GM19025 (cell line): ENCODE measurements around the gene SLFN12L.
A peak's percentile ranks its signal among the peaks of the same experiment; 100 is the strongest.

Experiments
- ATAC-seq: cut with Tn5 transposase; IDR thresholded peaks from one replicate; pipeline ENCODE4 v1.9.1; 2021; ENCODE audit warnings: mild to moderate bottlenecking, low read depth, moderate library complexity; ENCODE audit not compliant: unreplicated experiment

The SLFN12L gene

GRCh38 chr17:35438433-35438832 lies 99.0 kb downstream of the SLFN12L start:
- no peak for ATAC-seq

DNA sequence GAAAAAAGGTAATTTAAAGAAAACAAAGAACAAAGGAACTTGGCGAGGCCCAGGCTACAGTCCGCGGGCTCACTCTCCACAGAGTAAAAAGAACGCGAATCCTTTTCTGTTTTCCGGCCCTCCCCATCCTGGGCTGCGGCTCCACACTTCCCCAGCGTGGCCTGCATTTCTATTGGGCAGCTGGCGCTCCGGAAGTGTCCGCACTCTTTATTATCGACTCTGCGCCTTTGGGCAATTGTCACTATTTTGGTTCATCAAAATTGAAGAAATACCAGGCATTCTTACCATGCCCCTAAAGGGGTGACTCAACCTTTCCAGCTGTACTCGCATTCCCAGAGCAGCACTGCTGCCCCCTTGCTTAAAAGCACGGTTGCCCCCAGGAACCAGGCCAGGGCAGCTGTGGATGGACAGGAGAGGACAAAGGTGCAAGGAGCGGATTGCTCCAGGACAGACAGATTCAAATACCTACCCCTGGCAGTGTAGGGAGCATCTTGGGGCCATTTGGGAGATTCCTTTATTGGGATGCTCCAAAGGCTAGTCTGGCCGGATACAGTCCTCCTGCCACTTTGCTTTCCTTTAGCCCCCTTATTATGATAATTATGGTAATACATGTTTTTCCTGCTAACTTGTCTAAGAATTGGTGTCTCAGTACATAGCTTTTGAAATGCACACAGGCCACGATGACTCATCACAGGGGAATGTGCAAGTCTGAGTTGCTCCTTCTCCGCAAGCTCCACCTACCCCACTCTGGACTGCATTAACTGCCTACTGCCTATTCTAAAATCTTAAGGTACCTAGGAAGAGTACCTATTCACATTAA lies 104.2 kb downstream of the SLFN12L start:
- no peak for ATAC-seq

DNA sequence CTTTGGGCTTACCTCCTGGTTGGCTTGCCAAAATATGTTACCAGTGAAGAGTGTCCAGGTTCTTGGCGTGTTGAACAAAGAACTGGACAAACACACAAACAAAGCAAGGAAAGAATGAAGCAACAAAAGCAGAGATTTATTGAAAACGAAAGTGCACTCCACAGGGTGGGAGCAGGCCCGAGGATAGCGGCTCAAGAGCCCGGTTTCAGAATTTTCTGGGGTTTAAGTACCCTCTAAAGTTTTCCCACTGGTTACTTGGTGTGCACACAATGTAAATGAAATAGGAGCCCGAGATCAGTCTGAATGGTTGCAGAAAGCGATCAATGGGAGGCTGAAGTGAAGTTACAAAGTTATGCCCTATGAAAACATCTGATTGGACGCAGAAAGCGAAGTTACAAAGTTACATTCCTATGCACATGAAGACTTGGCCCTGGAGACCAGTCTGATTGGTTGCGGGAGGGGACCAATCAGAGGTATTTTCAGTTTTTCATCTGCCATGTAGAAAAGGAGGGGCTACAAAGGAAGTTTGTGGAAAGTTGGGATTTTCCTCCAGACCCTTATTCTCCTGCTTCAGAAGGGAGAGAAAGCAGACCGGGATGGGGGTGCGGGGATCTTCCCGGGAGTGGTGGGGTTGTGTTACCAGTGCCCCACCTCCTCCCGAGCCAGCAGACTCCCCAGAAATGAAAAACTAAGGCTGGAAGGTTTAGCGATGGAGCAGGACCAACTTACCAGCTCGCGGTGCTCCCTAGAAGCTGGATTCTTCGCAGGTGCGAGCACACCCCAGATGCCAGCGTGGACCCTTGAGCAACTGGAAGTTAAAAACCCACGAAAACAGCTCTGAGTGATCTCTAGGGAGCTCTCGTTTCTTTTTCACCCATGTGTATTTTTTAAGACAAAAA lies 105.1 kb downstream of the SLFN12L start, which contains the start of gene SLFN12:
TSS of gene SLFN12 (minus strand) at position 325 of the 899 bp plus-strand sequence. CDS start 9,472 bp downstream, outside the sequence.
- peak; percentile 82 for ATAC-seq

DNA sequence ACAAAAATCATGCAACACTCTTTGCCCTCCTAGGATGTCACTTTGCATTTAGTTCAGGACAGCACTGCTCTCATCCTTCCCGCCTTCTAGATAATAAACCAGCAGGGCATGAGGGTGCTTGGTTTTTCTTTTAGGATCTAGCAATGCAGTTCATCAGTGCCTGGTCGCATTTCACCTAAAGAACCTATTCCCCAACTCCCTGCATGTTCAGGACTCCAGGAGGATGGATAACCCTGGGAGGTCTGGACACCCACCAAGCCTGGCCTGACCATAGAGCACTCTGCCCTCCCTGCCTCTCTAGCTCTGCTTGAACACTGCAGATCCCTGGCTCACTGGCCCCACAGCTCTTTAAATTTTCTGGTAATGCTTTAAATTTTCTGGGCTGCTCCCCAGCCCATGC lies 107.8 kb downstream of the SLFN12L start:
- ATAC-seq = no peak

- ATAC-seq = no peak
Measured at GRCh38 chr17:35428229-35428628, 109.2 kb downstream of the SLFN12L start.

- no peak for ATAC-seq
Measured at GRCh38 chr17:35423761-35424160, 113.7 kb downstream of the SLFN12L start.
